ENCODE data around the gene TTC7B.

DNA sequence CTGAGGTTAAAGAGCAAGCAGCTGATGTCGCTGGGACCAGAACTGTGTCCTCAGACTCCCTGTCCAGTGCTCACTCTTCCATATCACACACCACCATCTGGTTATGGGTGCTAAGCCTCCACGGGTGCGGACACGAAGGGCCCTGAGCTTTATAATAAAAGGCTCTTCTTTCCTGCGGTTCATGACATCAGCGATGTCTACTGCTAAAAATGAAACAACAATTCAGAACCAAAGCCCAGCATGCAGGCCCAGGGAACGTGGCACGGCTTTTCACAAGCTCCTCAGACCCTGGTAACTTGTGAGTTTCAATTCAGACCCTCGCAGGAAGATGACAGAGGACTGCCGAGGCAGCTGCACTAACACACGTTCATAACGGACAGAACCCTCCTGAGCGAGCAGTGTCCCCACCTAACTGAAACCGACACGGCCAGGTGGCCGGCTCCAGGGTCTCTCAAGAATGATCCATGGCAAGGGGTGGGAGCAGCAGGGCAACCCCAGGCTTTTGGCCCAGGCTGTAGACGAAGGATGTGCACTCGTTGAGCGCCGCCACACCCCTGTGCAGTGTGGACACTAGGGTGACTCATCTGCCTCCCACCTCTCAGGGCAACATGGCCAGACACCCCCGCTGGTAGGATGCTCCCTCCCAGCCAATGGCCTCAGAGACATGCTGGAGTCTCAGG is 239.1 kb downstream of the TTC7B start:
- TF ChIP-seq CTCF (optimal IDR thresholded peaks at IDR 0.05 in 1 of 3, IDR thresholded peaks at IDR 0.05 in 1 of 3, conservative IDR thresholded peaks at IDR 0.05 in 1 of 3; ENCODE audit: extremely low read depth in 1 of 3, insufficient read depth in 2 of 3, low read length in 3 of 3) (no peak), EZH2 (IDR thresholded peaks at IDR 0.05; ENCODE audit: low read length) (no peak)

Data from keratinocyte (primary cell).